Urothelium cell line (cell line): ENCODE data around the gene RBPMS2.
A peak's percentile ranks its signal among the peaks of the same experiment; 100 is the strongest.
"Not testable (repeated sequence)": the region's sequence is repeated elsewhere in the genome, so short reads cannot be mapped to it uniquely, and the experiment has no call there.

ENCODE experiments used
- DNase-seq: peaks from one replicate; pipeline ENCODE4 v3.0.0; 2011; ENCODE audit warnings: low spot score, mixed read lengths
- FAIRE-seq: peaks from 2 replicates; lab custom pipeline; 2011; peaks lifted over from hg19 to GRCh38; lab: Jason Lieb, UNC

The RBPMS2 gene

DNA sequence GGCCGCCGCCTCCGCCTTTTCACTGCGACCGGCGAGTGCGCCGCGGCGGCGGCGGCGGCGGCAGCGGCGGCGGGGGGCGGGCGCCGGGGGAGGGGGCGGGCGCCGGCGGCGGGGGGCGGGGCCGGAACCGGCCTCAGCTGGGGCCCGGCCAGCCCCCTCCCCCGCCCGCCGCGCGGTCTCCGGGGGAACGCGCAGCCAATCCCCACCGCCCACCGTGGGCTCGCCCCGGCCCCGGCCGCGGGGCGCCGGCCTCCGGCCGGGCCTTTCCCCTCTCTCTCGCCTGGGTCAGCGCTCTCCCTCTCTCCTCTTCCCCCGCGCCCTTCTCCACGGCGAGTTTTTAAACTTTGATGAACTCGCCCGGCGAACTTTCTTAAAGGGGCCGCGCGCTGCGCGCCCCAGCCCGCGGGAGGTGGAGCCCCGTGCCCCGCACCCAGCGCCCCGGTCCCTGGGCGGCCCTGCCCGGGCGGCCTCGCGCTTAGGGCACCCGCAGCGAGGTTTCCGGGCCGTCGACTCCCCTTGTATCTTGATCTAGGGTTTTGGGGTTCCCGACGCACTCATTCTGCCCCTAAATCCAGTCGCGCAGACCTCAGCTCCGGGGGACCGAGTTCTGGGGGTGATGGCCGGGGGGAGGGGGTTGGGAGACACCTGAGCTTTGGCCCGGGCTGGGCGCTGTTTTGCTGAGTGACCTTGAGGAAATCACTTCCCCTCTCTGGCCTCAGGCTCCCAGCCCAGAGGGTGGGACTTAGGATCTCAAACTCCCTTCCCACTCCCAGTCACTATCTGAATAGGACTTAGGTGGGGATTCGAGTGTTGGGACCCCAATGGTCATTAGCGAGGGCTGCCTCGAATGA is at the start of gene RBPMS2:
Gene RBPMS2, minus strand, starts transcription at position 39 of the 851 bp plus-strand sequence. CDS start 270 bp downstream, outside the sequence.
- FAIRE-seq: no peak
- peak; percentile 83 for DNase-seq

DNA sequence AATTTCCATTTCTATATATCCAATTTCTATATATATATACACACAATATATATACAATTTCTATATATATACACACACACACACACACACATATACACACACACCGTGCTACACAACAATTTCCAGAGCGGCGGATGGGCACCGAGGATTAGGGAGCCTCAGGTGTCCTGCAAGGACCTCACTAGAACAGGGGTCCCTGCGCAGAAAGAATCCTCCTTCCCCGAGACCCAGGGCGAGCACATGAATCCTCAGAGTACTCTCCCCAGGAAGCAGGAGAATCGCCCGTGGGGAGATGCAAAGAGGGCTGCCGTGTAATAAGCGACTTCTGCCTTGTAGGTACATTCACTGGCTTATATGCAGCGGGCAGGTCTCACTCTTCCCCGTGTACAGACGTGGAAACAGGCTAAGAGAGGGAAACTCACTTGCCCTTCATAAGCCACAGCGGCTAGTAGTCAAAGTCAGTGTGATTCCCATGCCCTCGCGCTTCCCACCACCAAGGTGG is 49.6 kb upstream of the RBPMS2 start:
- FAIRE-seq: no peak
- no peak for DNase-seq

DNA sequence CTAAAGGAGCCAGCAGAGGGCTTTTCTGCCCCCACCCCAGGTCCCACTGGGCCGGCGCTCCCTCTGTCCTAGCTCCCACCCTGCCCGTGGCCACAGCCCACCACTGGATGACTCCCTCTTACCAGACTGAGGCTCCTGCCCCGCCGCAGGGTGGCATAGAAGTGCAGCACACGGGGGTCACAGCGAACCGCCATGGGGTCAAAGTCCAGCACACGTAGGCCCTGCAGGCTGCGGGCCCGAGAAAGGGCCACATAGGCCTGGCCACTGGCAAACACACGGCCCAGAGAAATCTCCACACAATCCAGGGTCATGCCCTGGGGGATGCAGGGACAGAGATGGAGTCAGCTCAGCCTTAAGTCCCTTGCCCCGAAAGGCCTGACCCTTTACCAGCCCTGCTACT is 41.1 kb upstream of the RBPMS2 start:
- FAIRE-seq (peak; percentile 63), DNase-seq (no peak)

DNA sequence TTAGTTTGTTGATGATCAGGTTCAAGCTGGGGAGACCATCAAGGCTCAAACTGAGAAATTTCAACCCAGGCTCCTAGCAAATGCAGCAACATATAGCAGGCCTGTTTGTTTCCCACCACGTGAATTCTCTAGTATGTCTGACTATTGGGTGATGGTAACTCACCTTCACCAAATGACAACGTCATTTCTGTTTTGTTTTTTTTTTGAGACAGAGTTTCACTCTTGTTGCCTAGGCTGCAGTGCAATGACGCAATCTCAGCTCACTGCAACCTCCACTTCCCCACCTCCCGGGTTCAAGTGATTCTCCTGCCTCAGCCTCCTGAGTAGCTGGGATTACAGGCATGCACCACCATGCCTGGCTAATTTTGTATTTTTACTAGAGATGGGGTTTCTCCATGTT is 39.6 kb upstream of the RBPMS2 start:
- FAIRE-seq, DNase-seq: not testable (repeated sequence)

DNA sequence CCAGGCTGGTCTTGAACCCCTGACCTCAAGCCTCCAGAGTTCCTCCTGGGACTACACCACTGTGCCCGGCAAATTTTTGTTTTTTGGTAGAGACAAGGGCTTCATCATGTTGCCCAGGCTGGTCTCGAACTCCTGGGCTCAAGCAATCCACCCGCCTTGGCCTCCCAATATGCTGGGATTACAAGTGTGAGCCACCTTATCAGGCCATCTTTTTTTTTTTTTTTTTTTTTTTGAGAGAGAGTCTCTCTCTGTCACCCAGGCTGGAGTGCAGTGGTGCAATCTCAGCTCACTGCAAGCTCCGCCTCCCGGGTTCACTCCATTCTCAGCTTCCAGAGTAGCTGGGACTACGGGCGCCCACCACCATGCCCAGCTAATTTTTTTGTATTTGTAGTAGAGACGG is 38.9 kb upstream of the RBPMS2 start:
- not testable (repeated sequence) for FAIRE-seq, DNase-seq

DNA sequence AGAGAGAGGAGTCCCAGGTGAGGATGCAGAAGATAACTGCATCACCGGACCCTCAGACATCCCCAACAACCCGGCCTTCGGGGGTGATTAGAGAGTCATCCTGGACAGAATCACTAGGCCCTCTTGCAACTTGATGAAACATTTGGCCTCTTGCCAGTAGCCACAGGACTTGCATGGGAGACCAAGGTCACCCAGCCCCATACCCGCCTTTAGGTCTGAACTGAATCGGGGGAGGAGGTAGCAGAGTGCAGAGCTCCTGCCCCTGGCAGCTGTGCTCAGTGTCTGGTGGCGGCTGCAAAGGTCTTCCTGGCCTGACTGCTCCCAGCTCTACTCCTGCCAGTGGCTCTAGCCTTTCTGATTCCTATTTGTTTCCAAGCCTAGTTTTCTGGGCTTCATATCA is 37.7 kb upstream of the RBPMS2 start:
- DNase-seq: no peak
- FAIRE-seq: peak; percentile 56

DNA sequence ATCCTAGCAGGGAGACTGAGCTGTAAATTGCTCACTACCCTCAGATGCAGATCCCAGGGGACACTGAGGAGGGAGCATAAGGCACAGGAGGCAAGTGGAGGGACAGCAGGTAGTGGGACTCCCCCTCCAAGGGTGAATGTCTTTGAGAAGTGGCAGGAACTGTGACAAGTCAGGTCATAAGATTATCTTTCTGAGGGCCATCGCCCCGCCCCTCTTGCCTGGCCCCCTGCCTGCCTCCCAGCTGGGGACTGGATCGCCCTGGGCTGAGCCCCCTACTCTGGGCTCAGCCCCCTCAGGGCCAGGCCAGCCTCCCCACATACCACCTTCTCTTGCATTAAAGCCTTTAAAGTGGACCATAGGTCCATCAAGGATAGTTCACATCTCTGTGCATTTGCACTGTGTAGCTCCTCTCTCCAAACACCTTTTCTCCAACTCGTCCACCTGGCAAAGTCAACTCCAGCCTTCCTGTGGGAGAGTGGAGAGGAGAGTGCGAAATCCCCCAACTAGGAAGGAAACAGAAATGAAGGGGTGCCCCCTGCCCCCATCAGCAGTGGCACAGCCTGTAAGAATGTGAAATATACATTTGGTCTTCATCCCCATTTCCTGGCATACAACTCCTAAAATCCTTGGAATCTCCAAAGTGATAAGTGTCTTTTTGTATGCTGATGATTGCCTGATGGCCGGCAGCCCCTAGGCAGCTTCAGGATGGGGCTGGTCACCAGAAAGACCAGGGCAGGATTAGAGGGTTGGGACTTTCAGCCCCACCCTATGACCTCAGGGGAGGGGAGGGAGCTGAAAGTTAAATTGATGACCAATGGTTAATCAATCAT is 35.3 kb upstream of the RBPMS2 start:
- DNase-seq (no peak), FAIRE-seq (peak; percentile 86)

DNA sequence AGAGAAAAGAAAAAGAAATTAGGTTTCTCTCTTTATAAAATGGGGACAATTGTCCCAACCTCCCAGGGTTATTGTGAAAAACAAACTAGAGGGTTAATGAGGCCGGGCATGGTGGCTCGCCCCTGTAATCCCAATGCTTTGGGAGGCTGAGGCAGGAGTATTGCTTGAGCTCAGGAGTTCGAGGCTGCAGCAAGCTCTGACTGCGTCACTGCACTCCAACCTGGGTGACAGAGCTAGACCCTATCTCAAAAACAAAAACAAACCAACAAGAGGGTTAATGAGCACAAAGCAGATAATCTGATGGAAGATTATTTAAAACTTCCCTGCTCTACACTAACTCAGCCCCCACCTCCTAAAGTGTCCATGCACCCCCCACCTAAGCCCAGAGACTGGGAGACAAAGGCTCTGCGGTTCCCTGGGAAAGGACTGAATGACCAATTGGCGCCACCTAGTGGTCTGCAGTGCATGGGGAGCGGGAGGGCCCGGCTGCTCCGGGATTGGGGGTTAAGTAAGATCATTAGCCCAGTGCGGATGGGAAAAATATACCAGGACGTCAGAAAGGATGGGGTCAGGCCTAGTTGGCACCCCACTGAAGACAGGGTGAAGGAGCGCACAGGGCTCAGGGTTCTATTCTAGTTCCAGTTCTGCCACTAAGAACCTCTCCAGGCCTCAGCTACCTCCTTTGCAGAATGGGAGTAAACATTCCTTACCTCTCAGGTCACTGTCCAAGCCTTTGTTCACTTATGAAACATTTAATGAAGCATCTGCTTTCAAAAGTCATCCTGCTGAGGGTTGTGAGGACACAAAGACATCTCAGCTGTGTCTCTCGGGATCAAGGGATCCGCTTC is 34.5 kb upstream of the RBPMS2 start:
- peak; percentile 91 for DNase-seq

DNA sequence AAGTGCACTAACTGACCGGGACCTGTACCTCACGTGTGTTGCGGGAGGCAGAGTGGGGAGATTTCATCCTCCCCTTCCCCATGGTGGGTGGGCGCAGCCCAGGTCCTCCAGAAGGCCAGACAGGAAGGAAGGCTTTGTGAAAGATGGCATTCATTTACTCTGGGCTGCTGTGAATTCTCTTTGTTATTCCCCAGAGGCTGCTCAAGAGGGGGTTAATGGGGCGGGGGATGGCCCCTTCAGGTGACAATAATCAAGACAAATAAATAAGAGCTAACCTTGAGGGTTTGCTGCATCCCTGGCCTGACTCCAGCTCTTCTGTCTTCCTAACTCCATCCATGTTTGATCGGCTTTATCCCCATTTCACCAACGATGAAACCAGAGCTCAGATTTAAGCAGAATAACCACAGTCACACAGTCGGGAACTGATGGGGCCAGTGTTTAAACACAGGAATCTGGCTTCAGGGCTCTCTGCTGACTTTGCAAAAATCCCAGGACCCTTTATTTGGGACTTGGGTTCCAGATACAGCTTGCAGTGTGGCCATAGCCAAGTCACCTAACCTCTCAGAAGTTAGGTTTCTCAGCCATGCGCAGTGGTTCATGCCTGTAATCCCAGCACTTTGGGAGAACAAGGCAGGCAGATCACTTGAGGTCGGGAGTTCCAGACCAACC is 33.5 kb upstream of the RBPMS2 start:
- no peak for DNase-seq
- no peak for FAIRE-seq

More for the DNA sequence above, 34.5 kb upstream of the RBPMS2 start:
- peak; percentile 75 for FAIRE-seq

DNA sequence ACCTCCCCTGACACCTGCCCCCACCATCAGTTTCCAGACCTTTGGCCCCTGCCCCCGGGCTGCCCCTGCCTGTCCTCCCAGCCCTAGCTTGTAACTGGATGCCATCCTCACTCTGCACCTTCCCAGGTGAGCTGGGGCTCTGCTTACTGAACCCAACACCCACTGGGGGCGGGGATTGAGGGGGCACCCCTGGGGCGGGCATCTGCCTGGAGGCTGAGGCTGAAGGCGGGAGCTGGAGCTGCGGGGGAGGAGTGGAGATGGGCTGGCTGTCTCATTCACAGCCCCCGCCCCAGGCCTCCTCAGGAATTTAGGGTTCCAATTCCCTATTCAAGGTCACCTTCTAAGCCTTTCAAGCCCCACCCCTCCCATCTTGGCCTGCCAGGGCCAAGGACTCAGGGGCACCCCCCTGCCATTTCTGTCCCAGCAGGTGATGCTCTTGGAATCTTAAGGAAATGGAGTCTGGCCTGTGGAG is 32.4 kb upstream of the RBPMS2 start:
- DNase-seq (no peak), FAIRE-seq (no peak)

DNA sequence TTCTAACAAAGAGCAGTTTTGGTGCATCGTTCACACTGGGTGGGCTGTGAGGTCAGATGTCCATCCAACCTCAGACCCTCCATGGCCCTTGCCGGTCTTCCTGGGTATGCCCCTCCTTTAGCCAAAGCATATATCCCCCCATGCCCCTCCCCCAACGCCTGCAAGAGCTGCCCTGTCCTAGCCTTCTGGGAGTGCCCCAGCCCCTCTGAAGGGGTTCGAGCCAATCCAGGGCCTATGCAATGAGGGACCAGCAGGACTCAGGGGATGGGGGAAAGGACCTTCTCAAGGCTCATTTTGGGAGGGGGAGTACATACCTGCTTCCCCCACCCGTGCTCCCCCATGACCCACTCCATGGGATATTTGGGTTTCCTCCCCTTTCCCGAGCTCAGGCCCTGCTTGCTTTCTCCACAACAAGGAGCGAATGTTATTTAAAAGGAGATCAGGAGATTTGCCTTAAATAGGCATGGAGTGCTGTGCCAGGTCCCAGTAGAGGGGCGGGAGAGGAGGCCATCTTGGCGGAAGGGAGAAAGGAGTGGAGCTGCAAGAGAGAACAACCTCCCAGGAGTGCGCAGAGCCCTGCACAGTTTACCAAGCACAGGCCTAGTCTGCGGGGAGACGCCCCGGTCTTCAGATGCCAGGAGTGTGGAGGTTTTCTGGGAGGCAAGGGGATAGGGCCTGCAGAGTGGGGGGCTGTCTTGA is 31.8 kb upstream of the RBPMS2 start:
- DNase-seq (no peak), FAIRE-seq (no peak)

DNA sequence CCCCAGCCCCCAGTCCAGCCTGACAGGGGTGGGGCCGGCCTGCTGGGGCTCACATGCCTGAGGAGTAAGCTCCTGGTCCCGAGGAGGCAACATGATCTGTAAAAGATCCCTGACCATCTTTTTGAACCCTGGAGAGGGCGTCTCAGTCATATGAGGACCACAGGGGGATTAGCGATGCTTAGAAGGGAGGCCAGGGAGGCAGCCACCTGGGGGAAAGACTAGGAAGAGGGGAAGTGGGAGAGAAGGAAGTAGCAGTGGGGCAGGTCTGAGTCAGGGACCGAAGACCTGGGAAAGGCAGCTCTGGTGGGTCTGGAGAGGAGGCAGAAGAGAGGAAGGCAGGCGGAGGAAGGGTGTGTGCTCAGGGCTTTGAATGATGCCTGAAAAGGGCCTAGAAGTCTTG is 31.1 kb upstream of the RBPMS2 start:
- DNase-seq: no peak
- FAIRE-seq: no peak

DNA sequence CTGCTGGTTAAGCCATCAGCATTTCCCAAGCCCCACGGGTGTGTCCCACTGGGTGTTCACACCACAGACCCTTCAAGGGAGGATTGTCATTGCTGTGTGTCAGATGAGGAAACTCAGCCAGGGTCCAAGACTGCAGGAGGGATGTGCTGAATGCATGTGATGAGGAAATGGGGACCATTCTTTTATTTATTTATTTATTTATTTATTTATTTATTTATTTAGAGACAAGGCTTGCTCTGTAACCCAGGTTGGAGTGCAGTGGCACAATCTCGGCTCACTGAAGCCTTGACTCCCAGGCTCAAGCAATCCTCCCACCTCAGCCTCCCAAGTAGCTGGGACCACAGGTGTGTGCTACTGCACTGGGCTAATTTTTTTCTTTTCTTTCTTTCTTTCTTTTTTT is 29.2 kb upstream of the RBPMS2 start:
- DNase-seq (no peak), FAIRE-seq (no peak)

DNA sequence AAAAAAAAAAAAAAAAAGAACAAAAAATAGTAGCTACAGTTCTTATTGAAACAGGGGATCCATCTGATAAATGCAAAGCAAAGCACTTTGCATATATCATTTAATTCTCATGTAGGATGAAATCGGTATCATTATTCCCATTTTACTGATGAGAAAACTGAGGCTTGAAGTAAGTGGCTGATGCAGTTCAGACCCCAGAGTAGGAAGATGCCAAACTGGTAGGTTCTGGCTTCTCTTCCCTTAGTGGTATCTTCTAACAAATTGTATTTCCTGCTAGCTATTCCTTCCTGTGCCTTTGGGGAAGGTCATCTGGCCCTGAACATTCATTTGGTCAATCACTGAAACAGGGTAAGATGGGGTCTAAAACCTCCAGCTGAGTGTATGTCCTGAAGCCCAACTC is 28.1 kb upstream of the RBPMS2 start:
- FAIRE-seq: no peak
- DNase-seq: no peak

DNA sequence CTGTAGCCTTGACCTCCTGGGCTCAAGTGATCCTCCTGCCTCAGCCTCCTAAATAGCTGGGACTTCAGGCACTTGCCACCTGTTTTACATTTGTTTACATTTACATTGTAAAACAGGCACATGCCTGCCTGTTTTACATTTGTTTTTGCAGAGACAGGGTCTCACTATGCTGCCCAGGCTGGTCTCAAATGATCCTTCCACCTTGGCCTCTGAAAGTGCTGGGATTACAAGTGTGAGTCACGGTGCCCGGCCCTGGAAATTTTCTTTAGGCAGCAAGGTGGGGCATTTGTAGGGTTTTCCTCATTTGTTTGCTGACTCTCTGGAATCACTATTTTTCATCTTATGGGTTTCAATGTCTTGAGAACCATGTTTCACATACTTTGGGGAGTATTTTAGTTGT is 25.1 kb upstream of the RBPMS2 start:
- DNase-seq: no peak
- no peak for FAIRE-seq

DNA sequence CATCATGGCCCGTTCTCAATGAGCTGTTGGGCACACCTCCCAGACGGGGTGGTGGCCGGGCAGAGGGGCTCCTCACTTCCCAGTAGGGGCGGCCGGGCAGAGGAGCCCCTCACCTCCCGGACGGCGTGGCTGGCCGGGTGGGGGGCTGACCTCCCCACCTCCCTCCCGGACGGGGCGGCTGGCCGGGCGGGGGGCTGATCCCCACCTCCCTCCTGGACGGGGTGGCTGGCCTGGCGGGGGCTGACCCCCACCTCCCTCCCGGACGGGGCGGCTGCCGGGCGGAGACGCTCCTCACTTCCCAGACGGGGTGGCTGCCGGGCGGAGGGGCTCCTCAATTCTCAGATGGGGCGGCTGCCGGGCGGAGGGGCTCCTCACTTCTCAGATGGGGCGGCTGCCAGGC is 23.5 kb upstream of the RBPMS2 start:
- DNase-seq, FAIRE-seq: not testable (repeated sequence)

DNA sequence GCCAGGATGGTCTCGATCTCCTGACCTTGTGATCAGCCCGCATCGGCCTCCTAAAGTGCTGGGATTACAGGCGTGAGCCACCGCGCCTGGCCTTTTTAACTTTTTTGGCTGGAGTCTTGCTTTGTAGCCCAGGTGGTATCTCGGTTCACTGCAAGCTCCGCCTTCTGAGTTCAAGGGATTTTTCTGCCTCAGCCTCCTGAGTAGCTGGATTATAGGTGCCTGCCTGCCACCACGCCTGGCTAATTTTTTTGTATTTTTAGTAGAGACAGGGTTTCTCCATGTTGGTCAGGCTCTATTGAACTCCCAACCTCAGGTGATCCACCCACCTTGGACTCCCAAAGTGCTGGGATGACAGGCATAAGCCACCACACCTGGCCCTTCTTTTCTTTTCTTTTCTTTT is 20.5 kb upstream of the RBPMS2 start:
- FAIRE-seq, DNase-seq: not testable (repeated sequence)

DNA sequence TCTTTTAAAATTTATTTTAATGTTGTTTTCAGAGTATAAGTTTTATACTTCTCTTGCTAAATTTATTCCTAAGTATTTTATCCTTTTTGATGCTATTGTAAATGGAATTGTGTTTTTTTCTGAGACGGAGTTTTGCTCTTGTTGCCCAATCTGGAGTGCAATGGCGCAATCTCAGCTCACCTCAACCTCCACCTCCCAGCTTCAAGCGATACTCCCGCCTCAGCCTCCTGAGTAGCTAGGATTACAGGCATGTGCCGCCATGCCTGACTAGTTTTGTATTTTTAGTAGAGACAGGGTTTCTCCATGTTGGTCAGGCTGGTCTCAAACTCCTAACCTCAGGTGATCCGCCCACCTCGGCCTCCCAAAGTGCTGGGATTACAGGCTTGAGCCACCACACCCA is 19.9 kb upstream of the RBPMS2 start:
- FAIRE-seq, DNase-seq: not testable (repeated sequence)

DNA sequence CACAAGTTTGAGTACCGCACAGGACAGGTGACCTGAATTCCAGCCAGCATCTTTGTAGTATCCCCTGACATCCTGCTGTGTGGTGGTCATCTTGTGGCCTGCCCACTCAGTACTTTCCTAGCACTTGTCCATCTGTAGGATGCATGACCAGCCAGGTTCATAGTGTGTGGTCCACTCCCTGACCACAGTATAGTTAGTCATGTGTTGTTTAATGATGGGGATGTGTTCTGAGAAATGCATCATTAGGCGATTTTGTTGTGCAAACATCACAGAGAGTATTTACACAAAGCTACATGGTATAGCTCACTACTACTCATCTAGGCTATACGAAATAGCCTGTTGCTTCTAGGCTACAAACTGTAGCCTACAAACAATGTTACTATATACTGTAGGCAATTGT is 16.9 kb upstream of the RBPMS2 start:
- FAIRE-seq (peak; percentile 32), DNase-seq (no peak)
